OCI-LY1 (cell line): Measurements from ENCODE around the gene CHODL.

ENCODE experiments used
- CTCF ChIP-seq: fragments of 200-600 bp; sonication (generic), shearing (Covaris generic); IDR thresholded peaks from 2 replicates; pipeline ENCODE4 v1.5.1; 2017; ENCODE audit warnings: mild to moderate bottlenecking, antibody characterized with exemption, low read length, moderate library complexity, mixed read lengths
- EZH2 ChIP-seq: fragments of 200-600 bp; sonication (generic), shearing (Covaris generic); IDR thresholded peaks from 2 replicates; pipeline ENCODE4 v1.8.0; 2017; ENCODE audit warnings: borderline replicate concordance, mixed run types, mild to moderate bottlenecking, antibody characterized with exemption, low read length, moderate library complexity, mixed read lengths

GRCh38 chr21:18249672-18250071, 5.0 kb downstream of the CHODL start:
- no peak; the same call in 1 of the 2 replicates for TF ChIP-seq CTCF
- no peak for TF ChIP-seq EZH2
